SK-N-SH (cell line): ENCODE data around the gene POU6F2. TPM values are rescaled to one million over a fixed set of nuclear protein-coding genes. Genes with fewer than 3 reads are reported as not detected.
"Not testable (repeated sequence)": the region's sequence is repeated elsewhere in the genome, so short reads cannot be mapped to it uniquely, and the experiment has no call there.

Source experiments
- CTCF ChIA-PET: fragments of 300-600, 350-600 bp; formaldehyde crosslinking; extraction: SDS; loops from one replicate; lab custom pipeline; 2021; lab: Yijun Ruan, JAX
- POLR2A ChIA-PET: fragments of 350-600 bp; sonication (Branson Sonifier 250); formaldehyde crosslinking; extraction: SDS; loops from one replicate; lab custom pipeline; 2020; ENCODE audit warnings: antibody characterized with exemption, inconsistent platforms; lab: Yijun Ruan, JAX
- DNase-seq: peaks from one replicate; pipeline ENCODE4 v3.0.0; 2012
- H2AFZ ChIP-seq: fragments of 200-600 bp; sonication (generic); 2 replicates; pipeline ENCODE4 v1.8.1; 2016; ENCODE audit warnings: antibody characterized with exemption, mild to moderate bottlenecking, low read depth
- H3F3A ChIP-seq: fragments of 200-600 bp; sonication (generic); replicated peaks from 2 replicates; pipeline ENCODE3; 2016; ENCODE audit warnings: antibody characterized with exemption, mild to moderate bottlenecking; ENCODE audit not compliant: insufficient read depth
- H3K27ac ChIP-seq, 2 experiments: fragments of 200-500 bp in 1 of 2; fragments of 200-600 bp in 1 of 2; sonication (Bioruptor generic) in 1 of 2; sonication (generic), shearing (Covaris generic) in 1 of 2; 2 replicates each; pipeline versions ENCODE4 v1.5.1 to v1.6.1; 2014 to 2016; ENCODE audit warnings: low read depth in 2 of 2, inconsistent platforms in 1 of 2, low read length in 1 of 2, mild to moderate bottlenecking in 1 of 2, mixed read lengths in 1 of 2
- H3K27me3 ChIP-seq: fragments of 200-600 bp; sonication (generic), shearing (Covaris generic); 2 replicates; pipeline ENCODE4 v1.6.1; 2016; ENCODE audit warnings: mixed run types; ENCODE audit not compliant: insufficient read depth
- H3K36me3 ChIP-seq, 2 experiments: fragments of 200-500 bp in 1 of 2; fragments of 200-600 bp in 1 of 2; sonication (Bioruptor generic) in 1 of 2; sonication (generic) in 1 of 2; replicated peaks in 1 of 2; 2 replicates each; pipeline versions ENCODE3 to v1.5.1; 2014 to 2016; ENCODE audit warnings: low read length in 1 of 2, mild to moderate bottlenecking in 1 of 2; ENCODE audit not compliant: insufficient read depth in 2 of 2, control insufficient read depth in 1 of 2
- H3K4me1 ChIP-seq, 2 experiments: fragments of 200-500 bp in 1 of 2; fragments of 200-600 bp in 1 of 2; sonication (Bioruptor generic) in 1 of 2; sonication (generic), shearing (Covaris generic) in 1 of 2; 2 replicates each; pipeline versions ENCODE4 v1.5.1 to v1.6.1; 2014 to 2016; ENCODE audit warnings: low read depth in 1 of 2, low read length in 1 of 2, mixed run types in 1 of 2; ENCODE audit not compliant: insufficient read depth in 2 of 2, control insufficient read depth in 1 of 2
- H3K4me2 ChIP-seq: fragments of 200-600 bp; sonication (generic), shearing (Covaris generic); 2 replicates; pipeline ENCODE4 v1.6.1; 2017; ENCODE audit warnings: mixed run types
- H3K4me3 ChIP-seq, 2 experiments: fragments of 200-500 bp in 1 of 2; fragments of 200-600 bp in 1 of 2; sonication (Bioruptor generic) in 1 of 2; sonication (generic), shearing (Covaris generic) in 1 of 2; 2 replicates each; pipeline versions ENCODE4 v1.5.1 to v1.8.1; 2014 to 2016; ENCODE audit warnings: low read depth in 2 of 2, inconsistent platforms in 1 of 2, low read length in 1 of 2, mild to moderate bottlenecking in 1 of 2, mixed read lengths in 1 of 2, moderate library complexity in 1 of 2
- H3K79me2 ChIP-seq: fragments of 200-600 bp; sonication (generic); 2 replicates; pipeline ENCODE4 v1.8.1; 2017; ENCODE audit warnings: mild to moderate bottlenecking; ENCODE audit not compliant: insufficient read depth
- H3K9ac ChIP-seq: fragments of 200-600 bp; sonication (generic); 2 replicates; pipeline ENCODE4 v1.6.1; 2017; ENCODE audit warnings: mixed run types
- H3K9me2 ChIP-seq: fragments of 200-600 bp; sonication (generic); 2 replicates; pipeline ENCODE4 v1.6.1; 2017; ENCODE audit warnings: mixed run types
- H3K9me3 ChIP-seq: fragments of 200-600 bp; sonication (generic); 2 replicates; pipeline ENCODE4 v1.6.1; 2017; ENCODE audit warnings: mixed run types, mild to moderate bottlenecking, moderate library complexity
- H4K20me1 ChIP-seq: fragments of 200-600 bp; sonication (generic); 2 replicates; pipeline ENCODE4 v1.6.1; 2017; ENCODE audit warnings: mild to moderate bottlenecking, mixed run types; ENCODE audit not compliant: insufficient read depth
- CHD2 ChIP-seq: fragments of 150-350 bp; IDR thresholded peaks from 2 replicates; pipeline ENCODE4 v1.6.1; 2018; ENCODE audit warnings: low read length; ENCODE audit not compliant: partially characterized antibody
- EP300 ChIP-seq, 2 experiments: IDR thresholded peaks; 2 replicates each; pipeline versions ENCODE4 v1.4.0 to v1.6.1; 2012; ENCODE audit warnings: borderline replicate concordance in 1 of 2, low read depth in 1 of 2, low read length in 1 of 2
- IRF3 ChIP-seq: fragments of 150-350 bp; IDR thresholded peaks from 2 replicates; pipeline ENCODE4 v1.6.1; 2016; ENCODE audit warnings: mild to moderate bottlenecking, low read depth, low read length
- RFX5 ChIP-seq: IDR thresholded peaks from 2 replicates; pipeline ENCODE4 v1.6.1; 2012; ENCODE audit warnings: mild to moderate bottlenecking, improper control_type of control experiment, low read length
- SMC3 ChIP-seq: IDR thresholded peaks from 2 replicates; pipeline ENCODE4 v1.6.1; 2012; ENCODE audit warnings: low read depth, low read length, improper control_type of control experiment
- WGBS: methylation state at CpG from one replicate; pipeline ENCODE4 v1.1.6; 2017; ENCODE audit warnings: low lambda C conversion rate; 5-methylcytosine and 5-hydroxymethylcytosine counted together
- polyA plus RNA-seq, 3 experiments: library from polyadenylated mRNA; depleted of rRNA; stranded (reverse); fragments of >200 nt; gene quantifications; 2 replicates each; pipeline ENCODE4 v1.2.3, GENCODE V29; 2012
- TF ChIP-seq, protein P1 (sequence below): IDR thresholded peaks from 2 replicates; pipeline ENCODE4; 2012

POU6F2 gene
- polyA plus RNA-seq, 1 of the 3 experiments (the other 2 are of a cell fraction), result under 0.01 TPM

GRCh38 chr7:39375047-39375873 lies 397.6 kb downstream of the POU6F2 start:
- WGBS, result 14% methylated on average over 9 of the region's 9 CpGs
- CTCF ChIA-PET, result no interaction called here
- Histone ChIP-seq H3K27me3 (peaks cover 31% of the 10 kb centered on the region), H3K4me2 (no peak overlapping the region), H4K20me1 (no peaks in the 10 kb centered on the region), H3K36me3 (no peaks in the 10 kb centered on the region), H3K9ac (no peak overlapping the region), H3K9me3 (no peaks in the 10 kb centered on the region), H3K79me2 (no peaks in the 10 kb centered on the region), H2AFZ (no peak overlapping the region), H3K9me2 (0 out of 2 replicates have a peak, but pooled peaks cover 4% of the 10 kb centered on the region), H3K27ac (no peak overlapping the region), H3F3A (no peaks in the 10 kb centered on the region), H3K4me3 (no peak overlapping the region), H3K4me1 (no peaks in the 10 kb centered on the region)
- no peak for DNase-seq
- POLR2A ChIA-PET, result no interaction called here
- no peak for TF ChIP-seq EP300 (IDR thresholded peaks at IDR 0.05; ENCODE audit: borderline replicate concordance in 1 of 2, low read depth in 1 of 2, low read length in 1 of 2)

- no peaks in the 10 kb centered on the region for H4K20me1 ChIP-seq
- POLR2A ChIA-PET, result no interaction called here
- H3K36me3 ChIP-seq, result no peaks in the 10 kb centered on the region
- CTCF ChIA-PET, result no interaction called here
- H3K9me3 ChIP-seq, result no peaks in the 10 kb centered on the region
- H3K27me3 ChIP-seq, result peaks cover 31% of the 10 kb centered on the region
- no peak overlapping the region for H3K4me3 ChIP-seq
- H3K4me2 ChIP-seq, result no peak overlapping the region
- no peak overlapping the region for H3K27ac ChIP-seq
- DNase-seq, result no peak
- 0 out of 2 replicates have a peak, but pooled peaks cover 4% of the 10 kb centered on the region for H3K9me2 ChIP-seq
- TF ChIP-seq, protein P1, sequence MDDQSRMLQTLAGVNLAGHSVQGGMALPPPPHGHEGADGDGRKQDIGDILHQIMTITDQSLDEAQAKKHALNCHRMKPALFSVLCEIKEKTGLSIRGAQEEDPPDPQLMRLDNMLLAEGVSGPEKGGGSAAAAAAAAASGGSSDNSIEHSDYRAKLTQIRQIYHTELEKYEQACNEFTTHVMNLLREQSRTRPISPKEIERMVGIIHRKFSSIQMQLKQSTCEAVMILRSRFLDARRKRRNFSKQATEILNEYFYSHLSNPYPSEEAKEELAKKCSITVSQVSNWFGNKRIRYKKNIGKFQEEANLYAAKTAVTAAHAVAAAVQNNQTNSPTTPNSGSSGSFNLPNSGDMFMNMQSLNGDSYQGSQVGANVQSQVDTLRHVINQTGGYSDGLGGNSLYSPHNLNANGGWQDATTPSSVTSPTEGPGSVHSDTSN, result no peak
- TF ChIP-seq IRF3, result no peak
- TF ChIP-seq SMC3, result no peak
- no peak for TF ChIP-seq CHD2
- TF ChIP-seq RFX5, result no peak
- H3F3A ChIP-seq, result no peaks in the 10 kb centered on the region
- H3K9ac ChIP-seq, result no peak overlapping the region
- H3K79me2 ChIP-seq, result no peaks in the 10 kb centered on the region
- no peak overlapping the region for H2AFZ ChIP-seq
- H3K4me1 ChIP-seq, result no peaks in the 10 kb centered on the region
These were observed 398.1 kb downstream of the POU6F2 start for GRCh38 chr7:39375874-39376190.

DNA sequence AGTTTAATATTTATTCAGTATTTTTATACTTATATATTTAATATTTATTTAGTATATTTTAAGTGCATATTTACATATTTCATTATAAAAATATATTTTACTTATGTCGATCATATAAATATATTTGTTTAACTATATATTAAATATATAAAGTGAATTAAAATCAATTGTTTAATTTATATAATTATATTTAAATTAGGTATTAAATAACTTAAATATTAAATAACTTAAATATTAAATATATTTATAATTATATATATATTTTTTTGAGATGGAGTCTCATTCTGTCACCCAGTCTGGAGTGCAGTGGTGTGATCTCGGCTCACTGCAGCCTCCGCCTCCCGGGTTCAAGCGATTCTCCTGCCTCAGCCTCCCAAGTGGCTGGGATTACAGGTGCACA lies 399.2 kb downstream of the POU6F2 start:
- CTCF ChIA-PET, result interaction anchor here (0.7 kb wide), 1 partner anchor 140 kb away, joined by 3 read pairs; no protein-coding TSS in a partner anchor
- H3K4me3 ChIP-seq, H3K4me1 ChIP-seq, H3K27ac ChIP-seq, DNase-seq, H3K9me3 ChIP-seq, H3K79me2 ChIP-seq, H2AFZ ChIP-seq, H4K20me1 ChIP-seq, H3K9ac ChIP-seq, H3F3A ChIP-seq, H3K9me2 ChIP-seq, H3K4me2 ChIP-seq, H3K36me3 ChIP-seq, POLR2A ChIA-PET: not testable (repeated sequence)
- 47% methylated on average over 5 of the region's 5 CpGs for WGBS
- peaks cover 31% of the 10 kb centered on the region for H3K27me3 ChIP-seq
